ENCODE data around the gene UNC5CL.

- no peak for TF ChIP-seq POLR2A (IDR thresholded peaks at IDR 0.05; ENCODE audit: low read depth, low read length)
- no peak for TF ChIP-seq POLR2AphosphoS5 (IDR thresholded peaks at IDR 0.05; ENCODE audit: low read depth, low read length)
- TF ChIP-seq TAF1 (IDR thresholded peaks at IDR 0.05; ENCODE audit: borderline replicate concordance, low read depth, low read length): no peak
Observed at GRCh38 chr6:40989204-40990169, 49.5 kb downstream of the UNC5CL start.
